Hematopoietic multipotent progenitor cell (in vitro differentiated cells): ENCODE results near the gene RHOBTB1. TPM values are rescaled to one million over a fixed set of nuclear protein-coding genes. Genes with fewer than 3 reads are reported as not detected.

Experiments used
- DNase-seq, 3 donors: peaks; one replicate each; pipeline ENCODE4 v3.0.0-alpha.2; 2011 to 2015; ENCODE audit warnings: low read depth in 2 of 3, low spot score in 2 of 3
- total RNA-seq: library from RNA; depleted of rRNA; stranded (reverse); fragments of >200 nt; gene quantifications from one replicate; pipeline ENCODE4 v1.2.3, GENCODE V29; 2012

Gene RHOBTB1
- total RNA-seq, 1 donor: 11.6 TPM

DNA sequence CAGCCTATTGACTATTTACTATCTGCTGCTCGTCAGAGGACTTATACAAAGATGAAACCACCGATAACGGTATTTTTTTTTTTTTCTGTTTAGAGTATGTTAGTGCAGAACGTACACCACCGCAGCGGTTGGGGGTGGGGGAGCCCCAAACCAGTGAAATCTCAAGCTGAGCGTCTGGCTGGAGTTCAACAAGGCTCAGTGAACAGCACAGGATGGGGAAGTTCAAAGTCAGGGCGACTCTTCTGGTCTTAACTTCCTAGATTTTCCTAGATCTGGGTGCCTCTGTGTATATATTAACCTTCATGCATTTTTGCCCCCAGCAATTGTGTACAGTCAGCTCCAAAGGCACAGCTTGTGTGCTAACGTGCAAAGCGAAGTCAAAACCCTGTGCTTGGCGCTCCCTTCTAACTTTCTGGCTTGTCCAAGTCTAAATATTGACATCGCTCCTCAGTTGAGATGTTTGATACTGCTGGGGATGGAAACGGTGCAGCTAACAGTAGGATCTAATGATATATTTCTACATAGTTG, 1.1 kb downstream of the RHOBTB1 start:
- DNase-seq: peak in 2 of 3 donors; percentile 71 to 91

DNA sequence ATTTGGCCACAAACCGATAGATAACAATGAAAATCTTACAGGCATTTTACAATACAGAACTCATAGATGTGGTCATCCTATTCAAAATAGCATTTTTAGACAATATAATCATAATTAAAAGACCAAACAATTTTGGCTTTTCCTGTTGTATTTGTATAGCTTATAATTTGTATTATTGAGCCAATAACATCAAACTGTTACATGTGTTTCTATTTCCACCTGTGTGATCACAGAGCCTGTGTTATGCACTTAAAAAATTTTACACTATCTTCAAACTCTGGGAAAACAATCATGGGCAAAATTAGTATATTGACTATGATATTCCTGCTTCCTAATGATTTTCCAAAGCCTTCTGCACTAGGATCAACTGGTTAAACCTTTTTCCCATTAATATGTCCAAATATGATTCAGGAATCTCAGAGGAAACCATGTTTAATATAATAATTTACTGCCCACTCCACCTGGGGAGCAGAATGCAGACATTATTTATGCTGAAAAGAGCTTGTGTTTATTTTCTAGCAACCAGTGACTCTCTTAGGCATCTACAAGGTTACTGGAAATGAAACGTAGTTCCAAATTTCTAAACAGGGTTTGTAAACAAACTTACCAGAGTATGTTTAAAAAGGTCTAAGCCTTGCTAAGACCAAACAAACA, 1.7 kb downstream of the RHOBTB1 start:
- no peak for DNase-seq

DNA sequence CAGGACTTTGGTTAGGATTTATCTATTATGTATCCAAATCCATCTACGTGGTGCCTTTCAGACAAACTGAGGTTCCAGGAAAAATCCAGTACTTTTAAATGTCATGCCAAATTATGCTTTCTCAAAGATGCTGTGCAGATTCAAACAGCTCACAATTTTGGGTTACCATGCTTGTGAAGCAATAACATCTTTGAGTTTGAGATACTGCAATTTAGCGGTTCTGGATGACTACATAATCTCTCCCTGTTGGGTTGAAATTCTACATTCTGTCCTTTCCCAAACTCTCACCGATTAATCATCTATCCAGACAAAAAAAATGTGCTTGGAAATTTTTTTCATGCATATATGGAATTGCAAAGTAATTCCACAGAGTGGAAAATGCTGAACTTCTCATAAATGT, 3.5 kb downstream of the RHOBTB1 start:
- no peak for DNase-seq

DNA sequence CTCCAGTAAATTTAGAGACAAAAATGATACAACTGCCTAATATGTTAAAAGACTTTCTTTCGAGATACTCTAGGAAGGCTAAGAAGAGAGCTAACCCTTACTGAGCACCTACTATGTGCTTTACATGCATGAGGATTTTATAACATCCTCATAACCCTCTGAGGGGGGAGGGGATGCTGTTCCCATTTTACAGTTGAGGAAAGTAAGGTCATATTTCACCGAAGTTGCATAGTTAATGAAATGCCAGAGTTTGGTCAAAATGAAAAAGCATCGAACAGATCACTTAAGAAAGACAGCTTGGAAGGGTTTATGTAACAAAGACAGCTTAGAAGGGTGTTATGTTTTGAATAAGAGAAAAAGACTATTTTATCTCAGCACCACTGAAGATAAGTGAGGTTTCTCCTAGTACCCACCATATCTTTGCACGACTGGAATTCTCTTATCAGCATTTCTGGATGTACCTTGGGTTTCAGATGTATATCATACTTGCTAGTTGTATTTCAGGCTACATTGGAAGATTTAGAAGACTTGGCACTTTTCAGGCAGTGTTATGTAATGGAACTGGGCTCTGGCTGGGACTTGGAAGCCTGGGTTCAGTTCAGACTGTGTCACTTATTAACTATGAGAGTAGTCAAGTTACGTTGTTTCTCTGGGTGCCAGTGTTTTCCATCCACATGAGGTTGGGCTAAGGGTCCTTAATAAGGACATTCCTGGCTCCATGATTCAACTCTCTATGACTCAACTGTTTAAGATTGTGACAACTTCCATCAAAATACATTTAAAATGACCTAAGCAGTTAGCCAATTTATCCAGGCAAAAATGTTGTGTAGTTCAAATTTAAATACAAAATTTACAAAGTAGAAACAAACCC, 6.0 kb downstream of the RHOBTB1 start:
- no peak for DNase-seq

DNA sequence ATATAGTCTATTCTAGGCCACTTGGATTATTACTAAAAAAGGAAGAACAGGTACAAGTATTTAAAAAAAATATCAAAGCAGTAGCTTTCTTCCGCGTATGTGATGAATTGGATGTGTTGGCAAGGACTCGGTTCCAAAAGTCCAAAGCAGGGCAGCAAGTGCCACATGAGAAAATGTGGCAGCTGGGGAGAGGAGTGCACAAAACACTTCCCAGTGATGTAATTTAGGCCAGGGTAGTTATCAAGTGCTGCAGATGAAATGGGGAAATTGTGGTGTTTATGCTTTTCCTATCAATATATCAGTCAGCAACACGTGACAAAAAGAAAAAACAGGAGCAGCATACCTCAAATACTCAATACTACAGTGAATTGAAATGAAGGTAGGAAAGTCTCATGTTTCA, 7.0 kb downstream of the RHOBTB1 start:
- no peak for DNase-seq

DNA sequence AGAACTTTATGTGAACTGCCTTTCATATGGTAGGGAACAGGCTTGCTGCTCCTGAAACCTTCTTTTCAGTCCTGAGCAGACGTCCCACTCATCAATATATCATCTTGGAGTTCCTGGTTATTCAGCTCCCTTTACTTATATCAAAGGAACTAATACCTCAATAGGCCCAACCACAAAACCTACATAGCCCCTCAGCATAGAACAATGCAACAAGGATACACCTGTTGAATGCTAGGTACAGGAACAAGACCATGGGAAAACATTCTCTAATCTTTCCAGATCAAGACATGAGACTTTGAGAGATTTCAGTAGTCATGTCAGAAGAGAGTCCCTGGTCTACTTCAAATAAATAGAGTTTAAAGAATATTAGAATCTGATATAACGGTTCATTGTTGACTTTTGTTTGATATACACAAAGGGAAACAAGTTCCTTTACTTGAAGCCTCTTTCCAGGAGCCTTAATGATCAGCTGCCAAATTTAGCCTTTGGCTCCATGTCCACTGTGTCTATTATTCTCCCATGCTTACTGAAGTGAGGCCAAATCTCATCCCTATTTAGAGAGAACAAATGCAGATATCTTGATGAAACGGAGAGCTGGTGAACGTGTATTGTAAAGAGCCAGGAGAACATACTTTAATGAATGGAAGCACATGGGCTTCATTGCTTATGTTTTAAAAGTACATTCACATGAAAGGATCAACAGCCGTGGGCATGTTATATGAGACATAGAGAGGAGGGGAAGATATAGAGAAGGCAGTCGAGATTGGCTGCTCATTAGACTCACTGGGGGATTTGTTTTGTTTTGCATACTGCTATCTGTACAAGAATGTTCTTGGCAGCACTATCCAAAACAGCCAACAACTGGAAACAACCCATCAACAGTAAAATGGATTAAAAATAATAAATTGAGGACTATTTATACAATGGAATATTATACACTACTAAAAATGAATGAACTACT, 9.5 kb downstream of the RHOBTB1 start:
- no peak for DNase-seq

DNA sequence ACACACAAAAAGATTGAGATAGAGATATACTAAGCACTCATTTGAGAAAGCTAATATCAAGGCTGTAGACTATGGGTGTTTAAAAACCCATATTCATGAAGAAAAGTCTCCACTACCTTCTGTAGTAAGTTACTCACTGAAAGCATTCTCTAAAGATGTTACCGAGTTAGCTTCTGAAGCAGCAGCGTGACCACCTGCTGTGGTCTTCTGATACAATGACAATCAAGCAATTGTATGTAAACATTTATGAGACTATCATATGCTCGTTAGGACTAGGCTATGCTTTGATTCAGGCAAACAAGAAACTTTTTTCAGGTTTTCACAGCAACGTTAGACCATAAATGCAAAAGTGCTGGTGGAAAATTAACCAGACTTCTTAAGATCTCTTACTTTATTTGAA, 11.2 kb downstream of the RHOBTB1 start:
- no peak for DNase-seq

DNA sequence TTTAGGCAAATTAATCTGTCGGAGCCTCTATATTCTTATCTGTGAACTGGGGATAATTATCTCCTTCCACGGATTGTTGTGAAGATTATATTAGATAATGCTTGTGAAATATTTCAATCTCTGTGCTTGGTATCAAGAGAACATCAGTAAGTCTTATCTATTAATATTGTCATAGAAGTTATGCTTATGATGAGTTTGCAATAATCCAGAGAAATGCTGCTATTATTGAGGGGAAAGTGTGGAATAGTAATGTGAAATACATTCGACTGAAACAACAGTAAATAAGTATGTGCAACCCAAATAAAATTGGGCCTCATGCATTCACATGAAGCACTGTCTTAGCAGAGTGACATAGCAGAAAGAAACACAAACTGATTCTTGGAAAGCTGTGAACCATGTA, 13.7 kb downstream of the RHOBTB1 start:
- no peak for DNase-seq

DNA sequence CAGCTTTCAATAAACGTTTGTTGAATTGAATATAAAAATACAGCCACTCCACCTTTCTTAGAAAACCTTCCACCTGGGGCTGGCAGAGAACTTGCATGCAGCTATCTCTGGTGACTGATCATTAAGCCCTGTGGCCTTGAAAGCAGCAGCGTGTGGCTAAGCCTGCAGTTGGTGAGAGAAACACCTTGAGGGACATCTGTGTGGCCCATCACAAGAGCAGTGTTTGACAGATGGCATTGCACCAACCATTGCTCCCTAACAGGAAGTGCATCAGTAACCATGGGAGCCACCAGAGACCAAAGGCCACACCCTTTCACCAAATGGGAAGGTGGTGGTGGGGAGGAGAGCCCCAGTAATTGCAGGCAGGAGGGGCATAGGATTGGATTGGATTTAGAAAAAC, 22.4 kb downstream of the RHOBTB1 start:
- DNase-seq: peak in 1 of 3 donors; percentile 14

DNA sequence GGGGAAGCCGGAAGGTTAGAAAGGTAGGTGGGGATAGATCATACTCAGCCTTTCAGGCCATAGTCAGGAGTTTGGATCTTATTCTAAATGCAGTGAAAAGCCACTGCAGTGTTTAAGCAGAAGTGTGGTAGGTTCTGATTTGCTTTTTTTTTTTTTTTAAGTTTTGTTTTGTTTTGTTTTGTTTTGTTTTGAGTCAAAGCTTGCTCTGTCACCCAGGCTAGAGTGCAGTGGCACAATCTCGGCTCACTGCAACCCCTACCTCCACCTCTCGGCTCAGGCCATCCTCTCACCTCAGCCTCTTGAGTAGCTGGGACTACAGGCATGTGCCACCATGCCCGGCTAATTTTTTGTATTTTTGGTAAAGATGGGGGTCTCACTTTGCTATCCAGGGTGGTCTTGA, 23.5 kb downstream of the RHOBTB1 start:
- no peak for DNase-seq

DNA sequence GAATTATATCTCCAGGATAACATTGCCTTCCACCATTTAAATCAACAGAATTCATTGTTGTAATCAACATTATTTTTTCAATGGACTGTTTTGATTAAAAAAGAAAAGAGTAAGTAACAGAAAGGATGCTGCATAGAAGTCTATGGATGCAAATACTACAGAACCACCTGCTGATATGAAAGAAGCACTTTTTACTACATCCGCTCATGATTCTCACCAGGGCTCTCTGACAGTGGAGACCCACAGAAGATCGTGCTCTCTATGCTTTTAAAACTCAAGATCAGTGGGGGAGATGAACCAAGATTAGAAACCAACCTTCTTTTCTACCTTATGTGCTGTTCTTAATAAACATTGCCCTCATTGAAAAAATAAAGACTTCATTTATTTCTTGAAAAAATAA, 24.4 kb downstream of the RHOBTB1 start:
- DNase-seq: no peak

DNA sequence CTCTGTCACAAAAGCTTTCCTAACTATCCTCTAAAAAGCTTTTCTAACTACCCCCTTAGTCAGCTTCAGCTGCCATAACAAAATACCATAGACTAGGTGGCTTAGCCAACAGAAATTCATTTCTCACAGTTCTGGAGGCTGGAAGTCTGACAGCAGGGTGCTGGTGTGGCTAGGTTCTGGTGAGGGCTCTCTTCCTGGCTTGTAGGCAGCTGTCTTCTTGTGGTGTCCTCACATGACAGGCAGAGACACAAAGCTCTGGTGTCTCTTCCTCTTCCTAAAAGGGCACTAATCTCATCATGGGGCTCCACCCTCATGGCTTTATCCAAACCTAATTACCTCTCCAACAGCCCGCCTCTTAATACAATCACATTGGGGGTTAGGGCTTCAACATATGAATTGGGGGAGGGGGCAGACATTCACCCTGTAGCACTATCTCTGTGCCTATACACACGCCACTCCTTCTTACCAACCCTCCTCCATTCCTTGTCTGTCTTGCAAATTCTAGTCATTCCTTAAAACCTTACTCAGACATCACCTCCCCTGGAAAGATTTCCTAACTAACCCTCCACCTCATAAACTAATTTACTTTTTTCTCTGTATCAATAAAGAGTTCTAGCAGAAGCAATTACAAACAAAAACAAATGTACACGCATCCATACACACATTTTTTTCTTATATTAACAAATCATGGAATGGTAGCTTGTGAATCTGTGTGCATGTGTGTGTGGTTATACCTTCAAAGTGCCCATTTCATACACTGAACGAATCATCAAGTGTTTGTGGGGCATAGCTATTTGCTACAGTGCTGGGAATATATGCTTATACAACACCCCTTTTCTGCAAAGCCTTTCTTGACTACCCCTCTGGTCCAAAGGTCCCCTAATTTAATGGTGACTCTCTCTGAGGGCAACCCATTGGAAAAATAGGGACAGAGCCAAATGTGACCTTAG, 26.4 kb downstream of the RHOBTB1 start:
- no peak for DNase-seq

DNA sequence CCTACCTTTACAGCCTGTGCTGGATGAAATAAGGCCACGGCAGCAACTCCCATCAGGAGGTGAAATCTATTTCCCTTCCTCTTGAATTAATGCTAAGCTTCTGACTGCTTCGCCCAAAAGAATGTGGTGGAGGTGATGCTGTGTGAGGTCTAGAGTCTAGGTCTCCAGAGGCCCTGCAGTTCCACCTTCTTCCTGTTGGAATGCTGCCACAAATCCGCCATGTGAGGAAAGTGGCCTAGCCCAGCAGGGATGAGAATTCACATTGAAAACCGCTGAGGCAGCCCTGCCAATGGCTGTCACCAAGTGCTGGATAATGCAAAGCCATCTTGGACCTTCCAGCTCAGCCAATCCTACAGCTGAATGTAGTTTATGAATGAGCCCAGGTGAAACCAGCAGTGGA, 28.0 kb downstream of the RHOBTB1 start:
- no peak for DNase-seq

DNA sequence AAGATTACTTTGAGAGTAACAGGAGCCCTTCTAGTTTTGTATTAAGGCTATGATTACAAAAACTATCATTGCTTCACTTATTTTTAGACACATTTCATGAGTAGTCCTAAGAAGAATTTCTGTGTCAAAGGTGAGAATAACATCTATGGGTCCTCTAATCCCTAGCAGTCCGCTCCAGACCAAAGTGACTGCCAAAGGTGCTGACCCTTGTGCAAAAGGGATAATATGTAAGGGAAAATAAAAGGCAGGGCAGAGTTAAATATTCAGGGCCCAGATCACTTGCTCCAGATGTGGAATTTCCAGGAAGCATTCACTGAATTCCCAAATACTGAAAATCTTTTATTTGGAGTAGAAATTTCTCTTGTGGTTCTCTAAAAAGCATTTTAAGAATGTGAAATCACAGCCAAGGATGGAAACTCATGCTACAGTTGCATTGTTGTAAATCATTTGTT, 29.3 kb downstream of the RHOBTB1 start:
- no peak for DNase-seq

DNA sequence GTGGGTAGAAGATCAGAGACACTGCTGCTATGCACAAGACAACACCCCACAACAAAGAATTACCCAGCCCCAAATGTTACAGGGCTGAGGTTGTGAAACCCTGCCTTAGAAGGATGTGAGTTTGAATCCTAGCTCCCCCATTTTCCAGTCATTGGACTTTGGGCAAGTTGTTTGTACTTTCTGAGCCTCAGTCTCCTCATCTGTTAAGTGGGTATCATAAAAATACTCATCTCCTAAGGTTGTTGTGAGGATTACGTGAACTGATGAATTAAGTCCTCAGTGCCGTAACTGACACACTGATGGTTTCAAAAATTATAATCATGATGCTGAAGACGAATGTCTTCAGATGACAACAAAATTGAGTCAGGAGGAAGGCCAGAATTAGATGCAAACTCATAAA, 30.3 kb downstream of the RHOBTB1 start:
- DNase-seq: no peak

DNA sequence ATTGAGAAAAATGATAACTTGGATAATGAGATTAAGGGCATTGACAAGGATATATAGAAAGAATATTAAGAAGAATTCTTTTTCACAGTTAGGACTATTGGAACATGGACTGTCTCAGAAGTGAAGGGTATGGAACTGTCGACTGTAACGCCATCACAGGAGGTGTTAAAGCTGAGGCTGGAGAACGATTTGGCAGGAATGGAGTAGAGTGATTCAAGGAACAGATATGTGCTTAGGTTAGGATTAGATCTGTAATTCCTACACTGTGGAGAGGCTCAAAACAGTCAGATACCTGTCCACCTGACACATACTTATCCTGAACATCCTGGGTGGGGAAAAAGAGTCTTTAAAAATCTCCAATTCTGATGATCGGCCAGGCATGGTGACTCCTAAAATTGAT, 30.9 kb downstream of the RHOBTB1 start:
- no peak for DNase-seq

DNA sequence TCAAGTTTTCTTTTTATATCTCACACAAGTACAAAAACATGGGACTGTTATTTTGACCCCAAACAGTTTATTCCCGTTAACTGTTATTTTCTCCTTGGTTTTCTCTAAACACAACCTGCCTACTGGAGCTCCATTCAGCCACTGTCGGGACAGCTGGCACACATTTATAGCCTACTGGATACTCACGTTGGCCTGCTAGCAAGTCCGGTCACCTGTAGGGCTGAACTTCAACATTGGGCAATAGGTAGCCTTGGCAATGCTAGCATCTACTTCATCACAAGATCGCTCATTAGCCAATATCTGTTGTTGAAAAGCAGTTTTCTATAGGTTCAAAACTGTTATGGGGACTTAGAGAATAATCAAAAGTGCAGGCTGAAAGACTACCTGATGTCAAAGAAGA, 32.3 kb downstream of the RHOBTB1 start:
- DNase-seq: no peak

DNA sequence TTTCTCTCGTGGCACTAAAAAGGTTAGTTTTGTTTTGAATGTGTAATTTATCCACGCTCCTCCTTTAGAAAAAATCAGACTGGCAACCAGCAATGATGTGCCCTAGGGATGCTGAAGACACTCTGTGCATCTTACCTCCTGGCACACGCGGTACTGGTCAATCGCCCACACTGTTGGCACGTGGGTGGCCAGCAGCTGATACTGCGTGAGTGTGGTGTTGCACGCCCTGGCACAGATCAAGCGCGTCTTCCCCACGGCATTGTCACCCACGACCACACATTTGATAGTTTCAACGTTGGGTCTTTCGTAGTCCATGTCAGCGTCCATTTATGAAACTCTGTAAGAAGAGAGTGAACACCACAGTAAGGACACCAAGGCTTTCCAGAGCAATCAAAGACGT, 32.8 kb downstream of the RHOBTB1 start:
- DNase-seq: no peak

DNA sequence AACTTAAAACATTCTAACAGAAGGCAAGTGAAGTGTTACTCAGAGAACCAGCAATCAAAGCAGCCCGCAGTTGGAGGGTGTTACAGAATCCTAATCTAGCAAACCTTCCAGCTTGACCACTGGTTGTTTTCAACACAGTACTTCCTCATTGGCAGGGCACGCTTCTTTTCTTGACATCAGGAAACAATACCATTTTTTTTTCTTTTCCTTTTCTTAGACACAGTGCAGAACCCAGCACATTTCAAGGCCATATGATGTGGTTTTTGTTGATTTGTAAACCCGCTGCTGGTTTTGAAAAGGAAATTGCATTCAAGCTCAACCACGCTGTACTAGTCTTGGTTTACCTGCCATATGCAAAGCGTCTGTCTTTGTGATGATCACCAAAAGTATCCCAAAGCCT, 33.4 kb downstream of the RHOBTB1 start:
- DNase-seq: peak in 2 of 3 donors; percentile 11 to 43

DNA sequence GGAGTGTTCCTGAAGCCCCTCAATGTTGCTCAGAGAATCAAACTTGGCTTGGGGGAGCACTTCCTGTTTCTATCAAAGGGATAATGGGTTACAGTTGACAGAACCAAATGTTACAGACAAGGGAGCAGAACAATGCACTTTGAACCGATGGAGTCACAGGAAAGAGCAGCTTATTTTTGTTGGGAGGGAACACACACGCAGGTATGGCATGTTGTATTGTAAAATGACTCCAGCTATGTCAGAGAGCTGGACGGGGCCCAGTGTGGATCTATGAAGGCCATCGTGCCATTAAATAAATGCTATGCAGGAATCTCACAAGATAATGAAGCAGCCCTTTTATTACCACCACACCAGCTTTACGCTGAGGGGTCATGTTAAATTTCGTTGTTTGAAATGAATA, 35.1 kb downstream of the RHOBTB1 start:
- DNase-seq: no peak
